Astrocyte of the cerebellum (primary cell): ENCODE data around the gene FBXW10B.
"Not testable (repeated sequence)": the region's sequence is repeated elsewhere in the genome, so short reads cannot be mapped to it uniquely, and the experiment has no call there.

Experiments used
- DNase-seq: peaks from one replicate; pipeline ENCODE4 v3.0.0-alpha.2; 2011; ENCODE audit warnings: low read depth
- H3K4me3 ChIP-seq: 2 replicates; pipeline ENCODE4 v1.5.1; 2011; ENCODE audit warnings: mild to moderate bottlenecking, low read depth, low read length, moderate library complexity
- in situ Hi-C: cut with HindIII; loops from 2 replicates; pipeline ENCODE4 v1.10.0; 2017; ENCODE audit warnings: low sequenced_read_pairs
- TF ChIP-seq, protein P1 (sequence below): IDR thresholded peaks from 2 replicates; pipeline ENCODE4 v1.5.1; 2012; ENCODE audit warnings: low read length, low read depth, moderate library complexity, mild to moderate bottlenecking; ENCODE audit errors: missing control alignments

The FBXW10B gene

GRCh38 chr17:15650741-15651582 lies 31.5 kb upstream of the FBXW10B start:
- in situ Hi-C loops = no loop called here
- no peak for DNase-seq
- H3K4me3 ChIP-seq = peak overlapping the region; percentile 34
- TF ChIP-seq, protein P1, sequence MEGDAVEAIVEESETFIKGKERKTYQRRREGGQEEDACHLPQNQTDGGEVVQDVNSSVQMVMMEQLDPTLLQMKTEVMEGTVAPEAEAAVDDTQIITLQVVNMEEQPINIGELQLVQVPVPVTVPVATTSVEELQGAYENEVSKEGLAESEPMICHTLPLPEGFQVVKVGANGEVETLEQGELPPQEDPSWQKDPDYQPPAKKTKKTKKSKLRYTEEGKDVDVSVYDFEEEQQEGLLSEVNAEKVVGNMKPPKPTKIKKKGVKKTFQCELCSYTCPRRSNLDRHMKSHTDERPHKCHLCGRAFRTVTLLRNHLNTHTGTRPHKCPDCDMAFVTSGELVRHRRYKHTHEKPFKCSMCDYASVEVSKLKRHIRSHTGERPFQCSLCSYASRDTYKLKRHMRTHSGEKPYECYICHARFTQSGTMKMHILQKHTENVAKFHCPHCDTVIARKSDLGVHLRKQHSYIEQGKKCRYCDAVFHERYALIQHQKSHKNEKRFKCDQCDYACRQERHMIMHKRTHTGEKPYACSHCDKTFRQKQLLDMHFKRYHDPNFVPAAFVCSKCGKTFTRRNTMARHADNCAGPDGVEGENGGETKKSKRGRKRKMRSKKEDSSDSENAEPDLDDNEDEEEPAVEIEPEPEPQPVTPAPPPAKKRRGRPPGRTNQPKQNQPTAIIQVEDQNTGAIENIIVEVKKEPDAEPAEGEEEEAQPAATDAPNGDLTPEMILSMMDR = no peak

DNA sequence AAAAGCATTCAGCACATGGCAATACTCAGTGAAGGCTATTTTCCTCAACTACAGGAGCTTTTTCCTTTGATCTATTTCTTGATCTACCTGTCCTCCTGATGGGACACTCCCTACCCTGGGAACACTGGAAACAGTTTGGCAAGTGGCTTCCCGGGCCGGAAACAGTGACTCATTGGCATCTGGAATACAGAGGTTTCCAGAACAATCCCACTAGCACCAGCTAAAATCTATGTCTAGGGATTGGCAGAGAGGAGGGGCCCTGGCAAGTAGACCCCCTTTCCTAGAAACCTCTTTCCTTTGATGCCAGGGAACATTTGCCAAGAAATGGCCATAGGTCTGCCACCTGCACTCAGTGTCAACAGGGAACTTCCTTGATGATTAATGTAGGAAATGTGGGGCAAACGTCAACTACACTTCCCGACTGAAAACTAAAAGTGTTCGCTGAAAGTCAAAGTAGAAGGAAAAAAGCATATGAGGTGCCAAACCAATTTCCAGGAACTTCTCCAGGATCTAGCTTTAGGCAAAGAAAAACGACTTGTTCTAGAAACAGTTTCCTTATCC lies 30.4 kb upstream of the FBXW10B start:
- H3K4me3 ChIP-seq = no peak overlapping the region
- peak; percentile 18 for DNase-seq
- in situ Hi-C loops = no loop called here
- TF ChIP-seq, protein P1 = no peak

- in situ Hi-C loops = no loop called here
- TF ChIP-seq, protein P1 = no peak
- H3K4me3 ChIP-seq = no peak overlapping the region
- no peak for DNase-seq
These were observed 28.9 kb upstream of the FBXW10B start for GRCh38 chr17:15648386-15648785.

GRCh38 chr17:15645942-15646312 lies 26.4 kb upstream of the FBXW10B start:
- in situ Hi-C loops, H3K4me3 ChIP-seq, DNase-seq: not testable (repeated sequence)

GRCh38 chr17:15645099-15645941 lies 25.8 kb upstream of the FBXW10B start:
- in situ Hi-C loops, DNase-seq: not testable (repeated sequence)

DNA sequence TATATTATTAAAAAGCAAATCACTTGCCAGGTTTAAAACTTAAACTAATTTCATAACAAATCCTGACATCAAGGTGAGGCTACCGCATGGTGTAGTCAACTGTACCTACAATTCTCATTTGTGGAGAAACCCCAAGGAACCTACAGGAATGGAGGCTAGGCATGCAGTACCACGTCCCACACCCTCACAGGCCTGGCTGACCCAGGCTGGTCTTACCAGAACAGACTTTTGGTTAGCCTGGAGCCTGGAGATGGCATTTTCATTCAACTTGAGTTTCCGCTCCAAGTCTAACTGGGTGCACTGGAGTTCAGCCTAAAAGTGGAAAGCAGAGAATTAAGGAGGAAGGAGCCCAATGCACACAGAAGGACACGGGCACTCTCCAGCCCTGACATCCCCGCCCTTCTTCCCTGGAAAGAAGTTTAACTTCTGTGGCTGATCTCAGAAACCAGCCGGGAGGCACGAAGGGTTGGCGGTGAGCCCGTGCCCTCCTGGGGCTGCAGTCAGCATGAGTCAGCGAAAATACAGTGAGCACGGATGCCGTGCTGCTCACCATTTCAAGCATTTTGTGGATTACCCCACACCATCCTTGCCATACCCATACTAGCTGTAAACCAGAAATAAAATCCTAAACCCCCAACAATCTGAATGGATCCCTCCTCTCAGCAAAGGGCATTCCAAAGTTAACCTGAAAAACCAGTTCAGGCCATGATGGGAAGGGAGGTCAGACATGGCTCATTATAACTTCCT lies 23.2 kb upstream of the FBXW10B start:
- in situ Hi-C loops, H3K4me3 ChIP-seq, DNase-seq: not testable (repeated sequence)

More at GRCh38 chr17:15645099-15645941, 25.8 kb upstream of the FBXW10B start:
- H3K4me3 ChIP-seq = not testable (repeated sequence)

DNA sequence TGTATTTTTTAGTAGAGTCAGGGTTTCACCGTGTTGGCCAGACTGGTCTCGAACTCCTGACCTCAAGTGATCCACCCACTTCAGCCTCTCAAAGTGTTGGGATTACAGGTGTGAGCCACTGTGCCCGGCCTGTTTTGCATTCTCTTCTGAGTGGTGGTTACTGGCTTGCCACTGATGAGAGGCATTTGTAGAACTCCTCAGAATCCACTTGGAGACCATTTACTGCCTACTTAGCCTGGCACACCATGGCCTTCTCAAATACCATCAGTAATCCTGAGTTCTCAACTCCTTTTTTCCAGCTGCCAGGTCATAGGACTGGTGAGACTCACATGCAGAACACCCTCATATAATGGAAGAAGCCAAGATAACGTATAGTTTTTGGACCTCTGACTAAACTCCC lies 22.5 kb upstream of the FBXW10B start:
- DNase-seq, H3K4me3 ChIP-seq, in situ Hi-C loops: not testable (repeated sequence)

DNA sequence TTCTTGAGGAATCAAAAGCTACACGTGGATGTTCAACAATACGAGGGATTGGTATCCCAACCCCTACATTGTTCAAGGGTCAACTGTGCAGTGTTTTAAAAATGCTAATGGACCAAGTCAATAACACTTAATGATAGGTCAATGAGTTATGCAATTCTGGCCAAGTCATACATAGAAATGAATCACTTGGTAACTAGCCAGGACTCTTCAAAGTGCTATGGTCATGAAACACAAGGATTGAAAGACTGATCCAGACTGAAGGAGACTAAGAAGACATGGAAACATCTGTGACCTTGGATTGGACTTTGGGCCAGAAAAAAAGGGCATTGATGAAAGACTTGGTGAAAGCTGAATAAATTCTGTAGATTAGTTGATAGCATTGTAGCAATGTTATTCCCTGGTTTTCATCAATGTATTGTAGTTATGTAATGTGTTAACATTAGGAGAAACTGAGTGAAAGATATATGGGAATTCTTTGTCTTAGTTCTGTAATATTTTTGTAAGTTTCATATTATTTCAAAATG lies 11.5 kb upstream of the FBXW10B start:
- H3K4me3 ChIP-seq, in situ Hi-C loops, DNase-seq: not testable (repeated sequence)

- DNase-seq, in situ Hi-C loops, H3K4me3 ChIP-seq: not testable (repeated sequence)
These were observed 10.5 kb upstream of the FBXW10B start for GRCh38 chr17:15629991-15630390.

DNA sequence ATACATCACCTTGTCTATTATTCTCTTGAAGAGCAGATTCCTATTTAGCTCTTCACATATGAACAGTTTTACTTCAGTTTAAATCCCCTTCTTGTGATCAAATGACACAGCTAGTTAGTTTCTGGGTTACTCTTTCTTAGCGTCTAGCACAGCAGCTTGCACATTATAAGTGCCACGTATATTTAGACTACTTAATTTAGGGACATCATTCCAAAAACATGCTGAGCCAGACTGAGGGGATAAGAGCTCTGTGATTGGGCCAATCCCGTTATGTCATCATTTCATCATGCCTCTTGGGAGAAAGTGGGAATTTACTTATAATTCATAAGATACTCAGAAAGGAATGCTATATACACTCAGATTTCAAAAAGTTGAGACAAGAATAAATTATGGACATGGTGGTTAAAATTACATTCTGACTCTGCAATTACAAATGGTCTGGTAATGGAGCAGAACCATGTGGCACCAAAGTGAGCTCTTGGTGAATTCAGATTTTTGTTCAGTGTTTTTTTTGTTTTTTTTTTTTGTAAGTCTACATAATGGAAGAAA lies 4.2 kb upstream of the FBXW10B start:
- H3K4me3 ChIP-seq, in situ Hi-C loops, DNase-seq: not testable (repeated sequence)

- DNase-seq, in situ Hi-C loops, H3K4me3 ChIP-seq: not testable (repeated sequence)
These were observed 3.8 kb upstream of the FBXW10B start for GRCh38 chr17:15623255-15623654.

DNA sequence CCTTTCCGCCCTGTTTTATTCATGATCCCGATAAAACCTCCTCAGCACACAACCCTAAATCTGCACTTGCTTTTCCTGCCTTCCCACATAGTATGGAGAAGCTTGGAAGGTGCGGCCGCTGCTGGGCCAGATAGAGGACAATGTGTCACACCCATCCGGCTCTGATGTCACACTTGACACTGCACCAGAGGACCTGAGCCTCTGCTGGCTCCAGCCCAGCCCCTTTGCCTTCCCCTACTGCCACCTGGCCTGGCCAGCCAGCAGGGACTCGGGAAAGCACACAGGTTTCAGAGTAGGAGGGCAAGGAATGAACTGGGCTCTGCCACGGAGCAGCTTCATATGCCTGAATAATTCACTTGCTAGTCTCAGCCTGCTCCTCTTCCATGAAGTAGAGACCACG lies 2.6 kb upstream of the FBXW10B start:
- in situ Hi-C loops, DNase-seq, H3K4me3 ChIP-seq: not testable (repeated sequence)
